Psoas muscle (tissue), 8 donors: ENCODE results near the gene C11orf24. TPM values are rescaled to one million over a fixed set of nuclear protein-coding genes. Genes with fewer than 3 reads are reported as not detected.

ENCODE experiments used
- ATAC-seq, 4 donors: fragments of 200-7000 bp; cut with Tn5 transposase; one replicate each; pipeline ENCODE4 v1.9.1; 2020; ENCODE audit warnings: moderate library complexity in 3 of 4, mild to moderate bottlenecking in 2 of 4
- DNase-seq, 2 donors: peaks; one replicate each; pipeline ENCODE4 v3.0.0-alpha.2; 2020
- H3K27ac ChIP-seq: fragments of 200-600 bp; one replicate; pipeline ENCODE4 v1.8.0; 2022
- H3K27me3 ChIP-seq, 3 donors: fragments of 200-600 bp in 1 of 3; one replicate each; pipeline versions ENCODE4 v1.6.1 to v1.8.0; 2013 to 2022; ENCODE audit warnings: low read length in 2 of 3, mild to moderate bottlenecking in 2 of 3, moderate library complexity in 1 of 3; ENCODE audit not compliant: insufficient read depth in 3 of 3
- H3K36me3 ChIP-seq, 2 donors: fragments of 200-600 bp in 1 of 2; one replicate each; pipeline versions ENCODE4 v1.6.1 to v1.8.0; 2013 to 2022; ENCODE audit warnings: low read depth in 1 of 2, mild to moderate bottlenecking in 1 of 2, moderate library complexity in 1 of 2; ENCODE audit not compliant: insufficient read depth in 1 of 2
- H3K4me1 ChIP-seq: fragments of 200-600 bp; one replicate; pipeline ENCODE4 v1.8.0; 2022
- H3K4me3 ChIP-seq: fragments of 200-600 bp; one replicate; pipeline ENCODE4 v1.8.0; 2022; ENCODE audit warnings: mild to moderate bottlenecking
- H3K9me3 ChIP-seq: fragments of 200-600 bp; one replicate; pipeline ENCODE4 v1.8.0; 2022
- CTCF ChIP-seq: fragments of 200-600 bp; IDR thresholded peaks from one replicate; pipeline ENCODE4 v1.8.0; 2022; ENCODE audit warnings: antibody characterized with exemption
- WGBS, 3 donors: extraction: QIAGEN DNeasy Blood & Tissue Kit; methylation state at CpG; one replicate each; pipeline versions ENCODE4 v1.1.6 to v1.1.7; 2013; 5-methylcytosine and 5-hydroxymethylcytosine counted together
- intact Hi-C, 2 donors: fragments of 100-400 bp; cut with DNase I; formaldehyde crosslinking; loops; one replicate each; pipeline versions ENCODE4 v1.11.0 to v1.14.2; 2022
- polyA plus RNA-seq, 3 donors: library from polyadenylated mRNA; stranded (reverse); fragments of 200-250 nt; gene quantifications; one replicate each; pipeline ENCODE4 v1.2.3, GENCODE V29; 2013
- total RNA-seq, 4 donors: library from RNA; stranded (reverse); fragmentation: NEBNext Ultra II Directional in 2 of 4; extraction: Animal tissue kit (Norgen Biotek cat#: 25700) in 2 of 4; gene quantifications; one replicate each; pipeline versions ENCODE4 v1.2.1 to v1.2.4, GENCODE V29; 2021 to 2023
- donor health status: healthy with polysubstance abuse.
- donor health status: DM: no; HTN: no; CAD: no; lungs with moderate emphysema.
- donor health status: Bipolar disorder and iron deficiency.
- donor health status: healthy.
- donor health status: DM: yes; HTN: yes; CAD: no.
- donor health status: DM: no; HTN: no; CAD: no.
- donor health status: DM: no; HTN: no; CAD: no.
- donor health status: DM: yes; HTN: yes; CAD: no.

C11orf24 gene
- total and polyA plus RNA-seq, 7 donors, result 9.0 to 49.8 (median 20.7) TPM

GRCh38 chr11:68258363-68258765 lies 13.4 kb downstream of the C11orf24 start:
- no peaks in the 10 kb centered on the region for H3K9me3 ChIP-seq
- no peak overlapping the region for H3K27ac ChIP-seq
- peaks cover 3 to 34% of the 10 kb centered on the region in 2 donors for H3K36me3 ChIP-seq
- no peaks in the 10 kb centered on the region for H3K27me3 ChIP-seq
- TF ChIP-seq CTCF, result no peak
- ATAC-seq (peak in 1 of 4 donors; percentile 5), DNase-seq (no peak)
- H3K4me1 ChIP-seq, result peaks cover 4% of the 10 kb centered on the region
- intact Hi-C loops, result loop anchor here (5.0 kb wide), 2 partner anchors 124 to 189 kb away; no protein-coding TSS in a partner anchor
- H3K4me3 ChIP-seq, result no peak overlapping the region
- 88 to 91% (median 89%) methylated on average over 13 of the region's 13 CpGs for whole genome bisulfite sequencing, 3 donors

- Histone ChIP-seq H3K9me3 (no peaks in the 10 kb centered on the region), H3K4me3 (peak overlapping the region; percentile 40), H3K27me3 (no peaks in the 10 kb centered on the region), H3K36me3 (peaks cover 3 to 27% of the 10 kb centered on the region in 2 donors), H3K4me1 (peaks cover 4% of the 10 kb centered on the region), H3K27ac (no peak overlapping the region)
- DNase-seq (peak; percentile 96 to 98), ATAC-seq (peak; percentile 83 to 95 (median 91))
- TF ChIP-seq CTCF, result peak; percentile 89
- intact Hi-C loops, result loop anchor here (1.0 to 5.0 kb wide), 5 partner anchors 39 to 190 kb away; no protein-coding TSS in a partner anchor
- WGBS, 3 donors, result 32 to 36% (median 35%) methylated on average over 22 of the region's 22 CpGs
Observed at GRCh38 chr11:68257477-68258362, 14.1 kb downstream of the C11orf24 start.

GRCh38 chr11:68256331-68256741 lies 15.4 kb downstream of the C11orf24 start:
- no peak for DNase-seq
- intact Hi-C loops, result loop anchor here (2.0 to 5.0 kb wide), 3 partner anchors 40 to 191 kb away; no protein-coding TSS in a partner anchor
- WGBS, 3 donors, result 68 to 72% (median 69%) methylated on average over 9 of the region's 9 CpGs
- peaks cover 3 to 13% of the 10 kb centered on the region in 2 donors for H3K36me3 ChIP-seq
- H3K9me3 ChIP-seq, result no peaks in the 10 kb centered on the region
- H3K27ac ChIP-seq, result no peak overlapping the region
- no peak for TF ChIP-seq CTCF
- no peaks in the 10 kb centered on the region for H3K27me3 ChIP-seq
- H3K4me1 ChIP-seq, result peaks cover 4% of the 10 kb centered on the region
- no peak for ATAC-seq
- no peak overlapping the region for H3K4me3 ChIP-seq

GRCh38 chr11:68255526-68255925 lies 16.2 kb downstream of the C11orf24 start:
- Histone ChIP-seq H3K27ac (no peak overlapping the region), H3K9me3 (no peaks in the 10 kb centered on the region), H3K27me3 (no peaks in the 10 kb centered on the region), H3K36me3 (peaks cover 0 to 5% of the 10 kb centered on the region in 2 donors), H3K4me3 (no peak overlapping the region), H3K4me1 (peaks cover 4% of the 10 kb centered on the region)
- no peak for TF ChIP-seq CTCF
- 64 to 75% (median 67%) methylated on average over 13 of the region's 13 CpGs for WGBS, 3 donors
- intact Hi-C loops, result loop anchor here (5.0 kb wide), 2 partner anchors 127 to 192 kb away; no protein-coding TSS in a partner anchor
- ATAC-seq (no peak), DNase-seq (peak; percentile 46 to 71)
